ENCODE measurements around the gene MAFG.

GRCh38 chr17:81925860-81926450, 1.6 kb downstream of the MAFG start:
- TF ChIP-seq POLR2A (IDR thresholded peaks at IDR 0.05; ENCODE audit: low read length) (no peak), GATA1 (IDR thresholded peaks at IDR 0.05; ENCODE audit: low read depth, low read length) (no peak)

All from erythroblast (primary cell).